ENCODE results near the gene ANXA6. TPM values are rescaled to one million over a fixed set of nuclear protein-coding genes. Genes with fewer than 3 reads are reported as not detected.

Gene ANXA6
- polyA plus RNA-seq, 3 donors = 70.1 to 454 (median 256) TPM

- no peak overlapping the region for H3K27ac ChIP-seq (ENCODE audit: low read depth, low read length)
- 81 to 95% (median 92%) methylated on average over 3 of the region's 3 CpGs for WGBS, 3 donors
Observed at GRCh38 chr5:151139646-151140045, 17.9 kb downstream of the ANXA6 start.

- no peak overlapping the region for H3K27ac ChIP-seq (ENCODE audit: low read depth, low read length)
- WGBS, 3 donors = 84 to 93% (median 89%) methylated on average over 8 of the region's 8 CpGs
Observed at GRCh38 chr5:151139015-151139414, 18.6 kb downstream of the ANXA6 start.

- H3K27ac ChIP-seq (ENCODE audit: low read depth, low read length) = no peak overlapping the region
- WGBS, 3 donors = 76 to 91% (median 89%) methylated on average over 1 of the region's 1 CpG
Observed at GRCh38 chr5:151138114-151138513, 19.5 kb downstream of the ANXA6 start.

GRCh38 chr5:151137067-151137825, 20.3 kb downstream of the ANXA6 start:
- WGBS, 3 donors = 85 to 94% (median 89%) methylated on average over 10 of the region's 10 CpGs
- no peak overlapping the region for H3K27ac ChIP-seq (ENCODE audit: low read depth, low read length)

GRCh38 chr5:151134228-151134627, 23.4 kb downstream of the ANXA6 start:
- 54 to 92% (median 88%) methylated on average over 3 of the region's 3 CpGs for WGBS, 3 donors
- no peak overlapping the region for H3K27ac ChIP-seq (ENCODE audit: low read depth, low read length)

GRCh38 chr5:151132963-151133362, 24.6 kb downstream of the ANXA6 start:
- H3K27ac ChIP-seq (ENCODE audit: low read depth, low read length) = no peak overlapping the region
- 47 to 72% (median 58%) methylated on average over 4 of the region's 4 CpGs for WGBS, 3 donors

GRCh38 chr5:151130922-151131891, 26.4 kb downstream of the ANXA6 start:
- 80 to 85% (median 82%) methylated on average over 13 of the region's 13 CpGs for WGBS, 3 donors
- H3K27ac ChIP-seq (ENCODE audit: low read depth, low read length) = no peak overlapping the region

GRCh38 chr5:151130235-151130921, 27.2 kb downstream of the ANXA6 start:
- no peak overlapping the region for H3K27ac ChIP-seq (ENCODE audit: low read depth, low read length)
- 90 to 96% (median 95%) methylated on average over 8 of the region's 8 CpGs for WGBS, 3 donors

GRCh38 chr5:151128817-151129216, 28.8 kb downstream of the ANXA6 start:
- H3K27ac ChIP-seq (ENCODE audit: low read depth, low read length) = no peak overlapping the region
- 70 to 81% (median 75%) methylated on average over 4 of the region's 4 CpGs for WGBS, 3 donors

GRCh38 chr5:151127926-151128325, 29.7 kb downstream of the ANXA6 start:
- 84 to 90% (median 90%) methylated on average over 8 of the region's 8 CpGs for WGBS, 3 donors
- no peak overlapping the region for H3K27ac ChIP-seq (ENCODE audit: low read depth, low read length)

GRCh38 chr5:151126199-151126645, 31.4 kb downstream of the ANXA6 start:
- no peak overlapping the region for H3K27ac ChIP-seq (ENCODE audit: low read depth, low read length)
- 5 to 14% (median 11%) methylated on average over 9 of the region's 9 CpGs for WGBS, 3 donors

- 50 to 76% (median 59%) methylated on average over 7 of the region's 7 CpGs for WGBS, 3 donors
- no peak overlapping the region for H3K27ac ChIP-seq (ENCODE audit: low read depth, low read length)
Observed at GRCh38 chr5:151125421-151125820, 32.2 kb downstream of the ANXA6 start.

GRCh38 chr5:151123897-151124751, 33.5 kb downstream of the ANXA6 start:
- 75 to 81% (median 79%) methylated on average over 17 of the region's 17 CpGs for WGBS, 3 donors

GRCh38 chr5:151122828-151123227, 34.8 kb downstream of the ANXA6 start:
- H3K27ac ChIP-seq (ENCODE audit: low read depth, low read length) = no peak overlapping the region
- 95 to 96% (median 95%) methylated on average over 14 of the region's 14 CpGs for WGBS, 3 donors

More at GRCh38 chr5:151123897-151124751, 33.5 kb downstream of the ANXA6 start:
- H3K27ac ChIP-seq (ENCODE audit: low read depth, low read length) = no peak overlapping the region

GRCh38 chr5:151121665-151122064, 35.9 kb downstream of the ANXA6 start:
- no peak overlapping the region for H3K27ac ChIP-seq (ENCODE audit: low read depth, low read length)
- WGBS, 3 donors = 74 to 89% (median 78%) methylated on average over 5 of the region's 5 CpGs

- H3K27ac ChIP-seq (ENCODE audit: low read depth, low read length) = no peak overlapping the region
- WGBS, 3 donors = 97 to 98% (median 98%) methylated on average over 2 of the region's 2 CpGs
Observed at GRCh38 chr5:151121095-151121494, 36.5 kb downstream of the ANXA6 start.

- H3K27ac ChIP-seq (ENCODE audit: low read depth, low read length) = no peak overlapping the region
Observed at GRCh38 chr5:151118913-151119575, 38.5 kb downstream of the ANXA6 start.

More at GRCh38 chr5:151118913-151119575, 38.5 kb downstream of the ANXA6 start:
- WGBS, 3 donors = 90 to 94% (median 92%) methylated on average over 7 of the region's 7 CpGs
